ENCODE data around the gene RAPSN.

The RAPSN gene

GRCh38 chr11:47407746-47408590 is 41.0 kb downstream of the RAPSN start, which contains the start of gene SLC39A13 (continued):
- TF ChIP-seq GFI1B (tag by site-specific recombination; IDR thresholded peaks at IDR 0.05) (no peak), ZNF10 (tag by site-specific recombination; IDR thresholded peaks at IDR 0.05) (no peak), ZNF621 (tag by site-specific recombination; IDR thresholded peaks at IDR 0.05) (no peak), FEZF1 (tag by site-specific recombination; IDR thresholded peaks at IDR 0.05) (no peak), ZNF785 (tag by site-specific recombination; IDR thresholded peaks at IDR 0.05) (no peak), ZNF514 (tag by site-specific recombination; IDR thresholded peaks at IDR 0.05) (no peak), ZNF624 (tag by site-specific recombination; IDR thresholded peaks at IDR 0.05) (no peak), ZBTB49 (tag by site-specific recombination; IDR thresholded peaks at IDR 0.05; ENCODE audit: low read depth) (no peak), ZNF701 (tag by site-specific recombination; IDR thresholded peaks at IDR 0.05) (no peak), SETDB1 (IDR thresholded peaks at IDR 0.05; ENCODE audit: insufficient read length, low read length) (no peak), BCL11A (tag by site-specific recombination; IDR thresholded peaks at IDR 0.05; ENCODE audit: low read depth) (no peak), ZNF654 (tag by site-specific recombination; IDR thresholded peaks at IDR 0.05; ENCODE audit: low read depth) (no peak), ZNF366 (tag by site-specific recombination; conservative IDR thresholded peaks at IDR 0.05) (0 out of 2 replicates have a peak, but pooled peaks have one; percentile 13), ZNF544 (tag by site-specific recombination; IDR thresholded peaks at IDR 0.05) (no peak), ZBTB11 (tag by site-specific recombination; conservative IDR thresholded peaks at IDR 0.05; ENCODE audit: low read depth) (peak; percentile 98), ZBTB20 (tag by site-specific recombination; IDR thresholded peaks at IDR 0.05) (peak; percentile 31; the same call in 1 of the 2 replicates), KLF1 (tag by site-specific recombination; IDR thresholded peaks at IDR 0.05) (no peak), TRIM28 (IDR thresholded peaks at IDR 0.05; ENCODE audit: borderline replicate concordance, low read length) (peak; percentile 79; the same call in 1 of the 2 replicates), ZNF555 (tag by site-specific recombination; conservative IDR thresholded peaks at IDR 0.05) (no peak), ZNF202 (tag by site-specific recombination; IDR thresholded peaks at IDR 0.05; ENCODE audit: borderline replicate concordance) (no peak), ZNF280C (tag by site-specific recombination; IDR thresholded peaks at IDR 0.05) (no peak), ZNF626 (tag by site-specific recombination; IDR thresholded peaks at IDR 0.05) (no peak)
- TF ChIP-seq, protein P1, sequence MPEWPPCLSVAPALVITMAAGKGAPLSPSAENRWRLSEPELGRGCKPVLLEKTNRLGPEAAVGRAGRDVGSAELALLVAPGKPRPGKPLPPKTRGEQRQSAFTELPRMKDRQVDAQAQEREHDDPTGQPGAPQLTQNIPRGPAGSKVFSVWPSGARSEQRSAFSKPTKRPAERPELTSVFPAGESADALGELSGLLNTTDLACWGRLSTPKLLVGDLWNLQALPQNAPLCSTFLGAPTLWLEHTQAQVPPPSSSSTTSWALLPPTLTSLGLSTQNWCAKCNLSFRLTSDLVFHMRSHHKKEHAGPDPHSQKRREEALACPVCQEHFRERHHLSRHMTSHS (tag by site-specific recombination; IDR thresholded peaks at IDR 0.05), result no peak
- TF ChIP-seq, protein P2, sequence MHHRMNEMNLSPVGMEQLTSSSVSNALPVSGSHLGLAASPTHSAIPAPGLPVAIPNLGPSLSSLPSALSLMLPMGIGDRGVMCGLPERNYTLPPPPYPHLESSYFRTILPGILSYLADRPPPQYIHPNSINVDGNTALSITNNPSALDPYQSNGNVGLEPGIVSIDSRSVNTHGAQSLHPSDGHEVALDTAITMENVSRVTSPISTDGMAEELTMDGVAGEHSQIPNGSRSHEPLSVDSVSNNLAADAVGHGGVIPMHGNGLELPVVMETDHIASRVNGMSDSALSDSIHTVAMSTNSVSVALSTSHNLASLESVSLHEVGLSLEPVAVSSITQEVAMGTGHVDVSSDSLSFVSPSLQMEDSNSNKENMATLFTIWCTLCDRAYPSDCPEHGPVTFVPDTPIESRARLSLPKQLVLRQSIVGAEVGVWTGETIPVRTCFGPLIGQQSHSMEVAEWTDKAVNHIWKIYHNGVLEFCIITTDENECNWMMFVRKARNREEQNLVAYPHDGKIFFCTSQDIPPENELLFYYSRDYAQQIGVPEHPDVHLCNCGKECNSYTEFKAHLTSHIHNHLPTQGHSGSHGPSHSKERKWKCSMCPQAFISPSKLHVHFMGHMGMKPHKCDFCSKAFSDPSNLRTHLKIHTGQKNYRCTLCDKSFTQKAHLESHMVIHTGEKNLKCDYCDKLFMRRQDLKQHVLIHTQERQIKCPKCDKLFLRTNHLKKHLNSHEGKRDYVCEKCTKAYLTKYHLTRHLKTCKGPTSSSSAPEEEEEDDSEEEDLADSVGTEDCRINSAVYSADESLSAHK (tag by site-specific recombination; IDR thresholded peaks at IDR 0.05), result no peak
- TF ChIP-seq, protein P3, sequence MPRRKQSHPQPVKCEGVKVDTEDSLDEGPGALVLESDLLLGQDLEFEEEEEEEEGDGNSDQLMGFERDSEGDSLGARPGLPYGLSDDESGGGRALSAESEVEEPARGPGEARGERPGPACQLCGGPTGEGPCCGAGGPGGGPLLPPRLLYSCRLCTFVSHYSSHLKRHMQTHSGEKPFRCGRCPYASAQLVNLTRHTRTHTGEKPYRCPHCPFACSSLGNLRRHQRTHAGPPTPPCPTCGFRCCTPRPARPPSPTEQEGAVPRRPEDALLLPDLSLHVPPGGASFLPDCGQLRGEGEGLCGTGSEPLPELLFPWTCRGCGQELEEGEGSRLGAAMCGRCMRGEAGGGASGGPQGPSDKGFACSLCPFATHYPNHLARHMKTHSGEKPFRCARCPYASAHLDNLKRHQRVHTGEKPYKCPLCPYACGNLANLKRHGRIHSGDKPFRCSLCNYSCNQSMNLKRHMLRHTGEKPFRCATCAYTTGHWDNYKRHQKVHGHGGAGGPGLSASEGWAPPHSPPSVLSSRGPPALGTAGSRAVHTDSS (tag by site-specific recombination; IDR thresholded peaks at IDR 0.05), result no peak; the same call in 1 of the 2 replicates
